HG03108 (cell line): ENCODE results near the gene KRTAP19-6.
"Not testable (repeated sequence)": the region's sequence is repeated elsewhere in the genome, so short reads cannot be mapped to it uniquely, and the experiment has no call there.

ENCODE experiments used
- ATAC-seq: cut with Tn5 transposase; IDR thresholded peaks from one replicate; pipeline ENCODE4 v1.9.1; 2021; ENCODE audit warnings: moderate library complexity; ENCODE audit not compliant: unreplicated experiment

KRTAP19-6 gene, protein sequence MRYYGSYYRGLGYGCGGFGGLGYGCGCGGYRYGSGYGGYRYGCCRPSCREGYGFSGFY

DNA sequence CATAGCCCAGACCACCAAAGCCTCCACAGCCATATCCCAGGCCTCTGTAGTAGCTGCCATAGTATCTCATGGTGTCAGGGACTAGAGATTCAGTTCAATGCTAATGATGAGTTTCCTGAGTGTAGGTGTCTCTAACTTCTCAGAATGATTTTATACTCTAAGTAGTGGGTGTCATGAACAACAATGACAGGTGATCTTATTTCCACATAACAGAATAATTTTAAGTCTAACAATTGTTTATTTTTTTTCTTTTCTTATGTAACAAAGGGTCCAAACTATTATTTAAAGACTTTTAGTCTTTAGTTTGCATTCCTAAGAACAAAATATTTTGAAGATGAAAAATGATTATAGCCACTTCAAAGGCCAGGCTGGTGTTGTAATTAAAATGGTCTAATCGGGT lies at the start of gene KRTAP19-6:
TSS of gene KRTAP19-6 (minus strand) at position 101 of the 400 bp plus-strand sequence. CDS start at position 70, 31 bp downstream.
- no peak for ATAC-seq

DNA sequence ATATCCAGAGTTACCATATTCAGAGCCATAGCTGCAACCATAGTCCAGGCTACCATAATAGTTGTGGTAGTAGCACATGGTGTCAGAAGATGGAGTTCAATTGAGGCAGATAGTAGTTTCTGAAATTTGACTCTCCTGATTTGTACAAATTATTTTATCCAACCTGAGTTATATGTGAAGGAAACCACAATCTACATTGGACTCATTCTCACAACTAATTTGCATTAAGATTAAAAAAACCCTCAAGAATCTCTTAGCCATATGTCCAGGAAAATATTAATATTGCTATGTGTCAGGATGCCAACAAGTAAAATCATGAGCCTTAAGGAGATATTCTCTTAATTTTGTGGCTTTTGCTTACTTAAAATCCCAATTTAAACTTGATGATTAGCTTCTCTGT lies 48.6 kb upstream of the KRTAP19-6 start, which contains the start of gene KRTAP22-2:
TSS of gene KRTAP22-2 (minus strand) at position 101 of the 400 bp plus-strand sequence.
- no peak for ATAC-seq

DNA sequence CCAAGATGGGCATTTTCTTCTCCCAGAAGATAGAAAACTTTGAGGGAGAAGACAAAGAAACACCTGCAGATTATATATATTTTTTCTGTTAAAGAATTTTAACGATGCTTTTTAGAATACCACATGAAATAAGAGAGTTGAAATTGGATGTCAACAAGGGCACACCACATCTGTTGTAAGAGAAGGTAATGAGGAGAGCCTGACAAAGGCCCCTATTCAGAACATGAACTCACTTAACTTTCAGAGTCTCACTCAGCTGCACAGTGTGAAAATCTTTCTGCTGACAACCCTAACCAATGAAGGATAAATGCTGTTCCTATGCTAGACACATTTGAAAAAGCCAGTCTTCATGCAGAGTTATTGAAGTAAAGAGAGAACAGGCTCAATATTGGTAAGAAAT lies 41.2 kb upstream of the KRTAP19-6 start:
- no peak for ATAC-seq

DNA sequence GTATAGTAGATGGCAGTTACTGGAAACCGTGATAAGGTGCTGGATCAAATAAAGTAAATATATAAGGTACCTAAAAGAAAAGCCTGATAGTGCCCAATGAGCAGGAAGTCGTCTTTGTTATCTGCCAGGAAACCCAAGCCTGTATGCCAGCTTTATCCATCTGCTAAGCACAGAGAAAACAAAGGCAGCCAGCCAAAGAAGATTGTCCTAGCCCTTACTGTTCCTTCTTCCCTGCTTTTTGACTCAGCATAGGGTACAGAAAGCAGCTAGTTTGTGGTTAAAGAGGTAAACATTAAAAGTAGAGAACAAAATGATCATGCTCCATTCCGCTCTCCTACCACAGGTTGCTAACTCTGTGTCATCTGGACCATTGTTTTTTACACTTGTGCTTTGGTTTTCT lies 38.5 kb upstream of the KRTAP19-6 start:
- no peak for ATAC-seq

DNA sequence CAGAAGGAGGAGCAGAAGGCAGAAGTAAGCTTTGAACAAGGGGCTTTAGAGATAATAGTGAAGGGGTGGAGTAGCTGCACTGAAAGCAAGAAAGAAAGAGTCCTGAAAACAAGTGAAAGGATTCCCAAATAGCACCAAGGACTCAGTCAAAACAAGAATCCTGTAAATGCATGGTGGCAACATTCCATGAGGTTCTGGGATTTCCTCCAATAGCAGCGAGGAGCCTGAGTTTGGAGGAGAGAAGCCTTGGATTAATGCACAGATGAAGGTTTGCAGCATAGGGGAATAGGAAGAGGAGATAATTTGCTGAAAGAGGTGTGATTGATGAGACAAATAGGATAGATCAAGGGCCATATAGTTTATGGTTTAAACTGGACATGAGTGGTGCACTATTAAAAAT lies 37.7 kb upstream of the KRTAP19-6 start:
- no peak for ATAC-seq

DNA sequence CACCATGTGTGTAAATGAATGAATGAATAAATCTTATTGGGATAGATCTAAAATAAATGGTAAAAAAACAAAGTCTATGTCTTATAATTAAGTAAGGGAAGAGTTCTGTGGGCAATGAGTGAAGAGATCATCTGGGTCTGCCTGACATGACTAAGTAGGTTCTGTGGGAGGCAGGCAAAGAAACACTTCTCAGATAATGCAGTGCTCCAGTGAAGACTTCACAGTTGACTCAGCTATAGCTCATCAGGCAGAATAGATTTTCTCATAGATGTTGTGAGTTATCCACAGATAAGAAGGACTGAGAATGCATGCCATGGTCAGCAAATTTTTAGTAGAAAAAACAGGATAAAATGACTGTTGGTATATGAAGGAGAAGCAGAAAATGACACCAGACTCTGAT lies 36.1 kb upstream of the KRTAP19-6 start:
- ATAC-seq, result no peak

DNA sequence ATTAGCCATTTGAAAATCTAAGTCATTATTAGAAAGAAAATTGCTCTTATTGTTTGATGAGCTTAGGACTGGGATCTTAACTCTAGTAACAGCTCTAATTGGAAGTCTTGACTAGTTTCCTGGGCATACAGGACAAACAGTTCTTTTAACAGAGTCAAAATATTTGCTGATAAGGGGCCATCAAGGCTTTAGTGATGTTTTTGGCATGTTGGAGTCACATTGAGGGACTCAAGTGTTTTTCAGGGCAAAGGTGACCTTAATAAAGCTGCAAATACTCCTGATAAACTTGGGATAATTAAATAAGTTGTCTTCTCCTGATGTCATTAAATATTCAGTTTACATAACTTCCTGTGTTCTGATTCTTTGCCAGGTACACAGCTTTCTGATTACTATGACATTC lies 26.0 kb upstream of the KRTAP19-6 start:
- ATAC-seq, result no peak

DNA sequence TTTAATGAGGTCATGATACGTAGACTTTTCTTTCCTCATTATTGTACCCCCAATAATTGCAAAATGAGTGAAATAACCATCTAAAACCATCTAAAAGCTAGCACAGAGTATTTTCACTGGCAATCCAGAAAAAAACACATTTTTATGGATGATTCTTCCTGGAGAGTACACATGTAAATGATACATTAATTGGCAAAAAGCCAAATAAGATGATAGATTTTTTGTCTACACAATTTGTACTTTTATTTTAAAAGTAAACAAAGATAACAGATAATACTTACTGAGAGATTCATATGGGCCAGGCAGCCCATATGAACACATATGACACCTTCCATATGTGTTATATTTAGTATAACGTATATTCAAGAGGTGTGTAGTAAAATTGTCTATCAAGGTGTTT lies 22.0 kb upstream of the KRTAP19-6 start:
- no peak for ATAC-seq

DNA sequence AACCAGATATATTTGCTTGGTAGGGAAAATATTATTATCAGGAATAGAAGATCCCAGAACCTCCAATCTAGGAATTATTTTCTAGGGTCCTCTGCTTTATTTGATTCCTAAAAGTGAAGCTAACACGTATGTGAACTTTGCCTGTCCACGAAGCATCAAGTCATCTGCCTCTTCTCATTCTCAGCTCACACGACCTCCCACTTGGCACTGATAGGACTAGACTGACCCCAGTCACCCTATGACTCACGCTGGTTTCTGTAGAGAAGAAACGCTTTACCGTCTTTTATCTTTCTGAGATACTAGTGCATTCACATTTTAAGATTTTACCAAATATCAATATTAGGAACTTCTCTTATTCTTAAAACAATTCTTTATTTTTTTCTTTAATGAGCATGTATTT lies 21.4 kb upstream of the KRTAP19-6 start:
- no peak for ATAC-seq

DNA sequence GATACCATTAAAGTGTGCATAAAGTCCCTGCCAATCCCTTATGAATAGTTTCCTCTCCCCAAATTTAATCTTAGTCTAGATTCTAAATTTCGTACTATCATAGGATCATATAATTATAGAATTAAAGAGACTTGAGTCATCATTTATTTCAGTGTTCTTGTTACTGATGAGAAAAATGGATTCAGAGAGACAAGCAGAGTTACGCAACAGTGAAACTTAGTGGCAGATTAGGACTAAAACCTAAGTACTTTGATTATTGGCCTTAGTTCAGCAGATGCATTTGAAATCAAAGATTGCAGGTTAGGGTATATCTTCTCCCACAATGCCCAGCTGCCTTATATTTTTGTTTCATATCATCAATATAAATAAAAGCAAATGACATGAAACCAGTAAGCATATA lies 20.3 kb upstream of the KRTAP19-6 start:
- no peak for ATAC-seq

DNA sequence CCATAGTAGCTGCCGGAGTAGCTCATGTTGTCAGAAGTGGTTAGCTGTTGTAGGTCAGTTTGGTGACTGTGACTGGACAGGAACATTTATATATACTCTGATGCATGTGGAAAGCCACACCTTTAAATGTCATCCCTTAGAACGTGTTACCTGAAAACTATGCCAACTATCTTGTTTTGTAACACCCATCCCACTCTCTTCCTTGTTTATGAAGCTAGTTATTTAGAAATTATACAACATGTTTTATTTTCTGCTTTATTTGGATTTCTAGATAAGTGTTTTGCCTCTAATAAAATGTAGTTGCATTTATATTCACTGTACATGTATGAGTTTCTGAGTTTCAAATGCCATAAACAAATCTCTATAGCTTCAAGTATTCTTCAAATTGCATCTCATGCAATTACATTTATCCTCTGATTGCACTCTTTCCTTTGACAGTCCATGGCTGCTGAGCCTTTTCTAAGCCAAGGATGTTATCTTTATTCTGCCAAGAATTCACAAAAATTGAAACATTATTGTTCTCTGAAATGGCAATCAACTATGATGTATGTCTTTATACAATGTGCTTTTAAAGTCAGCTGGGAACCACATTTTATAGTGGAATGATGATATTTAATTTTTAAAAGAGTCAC lies 19.7 kb upstream of the KRTAP19-6 start, which contains the start of gene KRTAP19-7:
TSS of gene KRTAP19-7 (minus strand) at position 51 of the 632 bp plus-strand sequence. CDS start at position 26, 25 bp downstream.
- no peak for ATAC-seq

DNA sequence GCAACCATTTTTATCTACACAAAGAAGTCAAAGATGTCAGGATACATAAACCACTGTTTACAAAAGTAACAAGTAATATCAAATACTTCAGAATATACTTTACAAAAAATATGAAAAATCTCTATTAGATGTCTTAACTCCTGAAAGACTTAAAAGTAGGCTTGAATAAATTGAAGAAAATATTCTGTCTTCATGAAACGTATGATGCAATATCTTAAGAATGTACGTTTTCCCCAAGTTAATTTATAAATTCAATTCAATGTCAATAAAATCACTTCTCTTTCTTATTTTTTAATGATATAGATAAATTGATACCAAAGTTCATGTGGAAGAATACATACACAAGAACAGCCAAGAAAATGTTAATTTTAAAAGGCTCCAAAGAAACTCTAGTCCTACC lies 13.4 kb upstream of the KRTAP19-6 start:
- no peak for ATAC-seq

DNA sequence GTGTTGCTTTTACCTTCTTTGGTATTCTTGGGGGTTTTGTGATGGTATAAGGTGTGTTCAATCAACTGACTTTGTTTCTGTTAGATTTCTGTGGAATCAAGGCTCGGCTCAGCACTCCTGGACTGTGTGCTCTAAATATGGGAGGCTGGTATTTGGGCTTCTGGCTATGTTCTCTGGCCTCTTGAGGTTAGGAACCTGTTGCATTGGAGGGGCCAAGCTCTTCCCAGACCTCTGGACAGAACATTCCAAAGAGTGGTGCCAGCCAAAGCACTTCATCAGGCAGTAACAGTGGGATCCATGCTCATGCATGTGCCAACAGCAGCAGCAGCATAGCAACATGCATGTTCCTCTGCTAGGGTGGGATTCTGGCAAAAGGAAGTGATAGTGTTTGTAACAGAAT lies 11.1 kb upstream of the KRTAP19-6 start:
- no peak for ATAC-seq

DNA sequence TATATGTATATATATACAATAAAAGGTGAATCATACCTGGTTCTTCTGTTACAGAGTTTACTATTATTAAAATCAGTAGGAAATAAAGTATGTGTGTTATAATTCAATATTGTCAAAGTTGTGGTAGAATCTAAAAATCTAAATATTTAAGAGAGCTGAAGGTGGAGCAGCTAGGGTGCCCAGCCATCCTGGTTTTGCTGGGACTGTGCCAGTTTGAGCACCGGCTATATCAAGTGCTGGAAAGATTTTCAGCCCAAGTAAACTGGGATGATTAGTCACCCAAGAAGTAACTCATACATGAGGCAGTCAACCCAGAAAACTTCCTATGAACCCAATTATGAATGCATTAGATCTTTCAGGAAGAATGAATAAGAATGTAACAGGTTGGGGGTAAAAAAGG lies 22.8 kb downstream of the KRTAP19-6 start:
- no peak for ATAC-seq

DNA sequence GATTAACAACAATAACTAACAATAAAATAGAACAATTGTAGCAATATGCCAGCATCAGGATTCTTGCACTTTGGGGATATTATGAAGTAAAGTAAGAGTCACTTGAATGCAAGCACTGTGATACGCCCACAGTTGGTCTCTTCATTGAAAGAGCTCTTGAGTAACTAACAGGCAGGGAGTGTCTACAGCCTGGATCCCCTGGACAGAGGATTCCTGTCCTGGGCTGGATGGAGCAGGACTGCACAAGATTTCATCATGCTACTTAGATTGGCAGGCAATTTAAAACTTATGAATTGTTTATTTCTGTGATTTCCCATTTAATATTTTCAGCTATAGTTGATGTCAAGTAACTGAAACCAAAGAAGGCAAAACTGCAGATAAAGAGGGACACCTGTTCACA lies 26.0 kb downstream of the KRTAP19-6 start:
- no peak for ATAC-seq

DNA sequence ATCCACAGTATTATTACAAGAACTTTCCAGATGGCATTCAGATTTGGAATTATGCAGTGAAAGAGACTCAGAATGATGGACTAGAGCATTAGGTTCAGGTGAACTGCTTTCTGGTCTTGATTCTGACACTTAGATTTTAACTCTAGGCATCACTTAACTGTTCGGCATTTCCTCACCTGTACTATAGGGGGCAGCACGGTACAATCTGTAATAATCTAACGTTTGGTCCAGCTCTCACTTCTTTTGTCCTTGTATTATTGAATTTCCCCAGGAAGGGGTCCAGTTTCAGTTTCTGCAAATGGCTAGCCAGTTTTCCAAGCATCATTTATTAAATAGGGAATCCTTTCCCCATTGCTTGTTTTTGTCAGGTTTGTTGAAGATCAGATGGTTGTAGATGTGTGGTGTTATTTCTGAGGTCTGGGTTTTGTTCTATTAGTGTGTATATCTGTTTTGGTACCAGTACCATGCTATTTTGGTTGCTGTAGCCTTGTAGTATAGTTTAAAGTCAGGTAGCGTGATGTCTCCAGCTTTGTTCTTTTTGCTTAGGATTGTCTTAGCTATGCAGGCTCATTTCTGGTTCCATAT lies 36.0 kb downstream of the KRTAP19-6 start:
- ATAC-seq, result not testable (repeated sequence)

DNA sequence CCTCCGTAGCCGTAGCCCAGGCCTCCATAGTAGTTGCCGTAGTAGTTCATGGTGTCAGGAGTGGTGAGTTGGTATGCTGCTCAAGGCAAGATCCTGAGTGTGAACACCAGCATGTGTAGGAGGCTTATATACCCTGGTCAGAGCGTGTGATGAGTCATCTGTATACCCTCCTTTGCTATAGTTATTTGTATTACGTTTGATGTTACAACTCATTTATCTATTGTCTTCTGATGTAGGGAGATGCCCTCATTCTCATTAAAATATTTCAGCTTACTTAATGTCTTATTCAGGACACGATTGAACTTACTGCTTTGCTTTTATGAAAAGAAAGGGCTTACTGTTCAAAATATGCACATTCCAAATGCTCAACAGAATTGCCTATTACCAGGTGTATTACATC lies 39.6 kb downstream of the KRTAP19-6 start, which contains the start of gene KRTAP19-5:
TSS of gene KRTAP19-5 (minus strand) at position 101 of the 400 bp plus-strand sequence. CDS start at position 50, 51 bp downstream.
- ATAC-seq, result no peak

DNA sequence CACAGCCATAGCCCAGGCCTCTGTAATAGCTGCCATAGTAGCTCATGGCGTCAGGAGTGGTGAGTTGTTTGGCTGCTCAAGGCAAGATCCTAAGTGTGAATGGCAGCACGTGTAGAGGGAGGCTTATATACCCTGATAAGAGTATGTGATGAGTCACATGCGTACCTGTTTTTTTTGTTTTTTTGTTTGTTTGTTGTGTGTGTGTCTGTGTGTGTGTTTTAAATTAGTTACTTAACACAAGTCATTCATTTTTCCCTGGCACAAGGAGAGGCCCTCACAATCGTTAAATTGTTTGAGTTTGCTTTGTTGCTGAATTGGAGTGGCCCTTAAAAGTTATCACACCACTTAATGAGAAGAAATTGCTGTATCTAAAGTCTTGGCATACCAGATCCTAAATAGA lies 44.6 kb downstream of the KRTAP19-6 start, which contains the start of gene KRTAP19-4:
TSS of gene KRTAP19-4 (minus strand) at position 101 of the 400 bp plus-strand sequence. CDS start at position 46, 55 bp downstream.
- no peak for ATAC-seq

DNA sequence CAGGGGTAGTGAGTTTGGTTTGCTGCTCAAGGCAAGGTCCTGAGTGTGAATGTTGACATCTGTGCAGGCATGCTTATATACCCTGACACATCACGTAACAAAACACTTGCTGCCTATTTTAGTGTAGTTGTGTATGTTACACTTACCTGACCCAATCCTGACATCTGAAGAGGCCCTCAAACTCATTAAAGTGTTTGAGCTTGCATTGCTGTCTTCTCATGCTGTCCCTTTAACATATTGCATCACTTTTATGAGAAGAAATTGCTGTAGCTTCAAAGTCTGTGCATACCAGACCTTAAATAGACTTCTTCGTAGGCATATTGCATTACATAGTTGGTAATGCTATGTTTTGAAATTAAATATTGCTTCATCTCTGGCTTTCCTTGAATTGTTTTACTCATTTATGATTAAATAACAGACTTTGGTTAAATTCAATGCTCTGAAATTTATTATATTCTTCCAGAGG lies 49.7 kb downstream of the KRTAP19-6 start, which contains the start of gene KRTAP19-3:
TSS of gene KRTAP19-3 (minus strand) at position 51 of the 466 bp plus-strand sequence. CDS start 56 bp downstream, outside the sequence.
- no peak for ATAC-seq
